Fibroblast of lung (primary cell): ENCODE measurements around the gene GLTPD2. TPM values are rescaled to one million over a fixed set of nuclear protein-coding genes. Genes with fewer than 3 reads are reported as not detected.

Source experiments
- DNase-seq, 2 donors: peaks; one replicate each; pipeline versions ENCODE4 v3.0.0 to v3.0.0-alpha.2; 2010; ENCODE audit warnings: low read depth in 2 of 2
- H2AFZ ChIP-seq: 2 replicates; pipeline ENCODE4 v1.5.1; 2012; ENCODE audit warnings: low read length, control low read depth, inconsistent platforms
- H3K27ac ChIP-seq: 2 replicates; pipeline ENCODE4 v1.5.1; 2011; ENCODE audit warnings: low read length, control low read depth; ENCODE audit not compliant: insufficient read depth
- H3K27me3 ChIP-seq: 2 replicates; pipeline ENCODE4 v1.5.1; 2011; ENCODE audit warnings: mild to moderate bottlenecking, low read length; ENCODE audit not compliant: control insufficient read depth, insufficient read depth
- H3K36me3 ChIP-seq: 2 replicates; pipeline ENCODE4 v1.5.1; 2011; ENCODE audit warnings: low read length; ENCODE audit not compliant: control insufficient read depth, insufficient read depth
- H3K4me1 ChIP-seq: 2 replicates; pipeline ENCODE4 v1.5.1; 2011; ENCODE audit warnings: low read length; ENCODE audit not compliant: control insufficient read depth, insufficient read depth; ENCODE audit errors: extremely low read depth
- H3K4me2 ChIP-seq: 2 replicates; pipeline ENCODE4 v1.5.1; 2011; ENCODE audit warnings: low read length, control low read depth; ENCODE audit not compliant: insufficient read depth; ENCODE audit errors: extremely low read depth
- H3K4me3 ChIP-seq, 4 experiments: fragments of 200-600 bp in 1 of 4; sonication (generic) in 1 of 4; replicated peaks in 1 of 4; 2 replicates each; pipeline ENCODE4 v1.5.1; 2011 to 2016; ENCODE audit warnings: low read length in 4 of 4, low read depth in 3 of 4, mild to moderate bottlenecking in 3 of 4, control low read depth in 2 of 4, inconsistent platforms in 1 of 4, mixed read lengths in 1 of 4; ENCODE audit not compliant: insufficient read depth in 1 of 4; ENCODE audit errors: control extremely low read depth in 1 of 4
- H3K79me2 ChIP-seq: 2 replicates; pipeline ENCODE4 v1.5.1; 2012; ENCODE audit warnings: mild to moderate bottlenecking, low read length, inconsistent platforms; ENCODE audit not compliant: control insufficient read depth, insufficient read depth
- H3K9ac ChIP-seq: 2 replicates; pipeline ENCODE4 v1.5.1; 2011; ENCODE audit warnings: mild to moderate bottlenecking, low read length, control low read depth; ENCODE audit not compliant: insufficient read depth
- H3K9me3 ChIP-seq: 2 replicates; pipeline ENCODE4 v1.5.1; 2012; ENCODE audit warnings: low read depth, low read length; ENCODE audit not compliant: control insufficient read depth, insufficient read depth
- H4K20me1 ChIP-seq: 2 replicates; pipeline ENCODE4 v1.5.1; 2011; ENCODE audit warnings: low read length; ENCODE audit not compliant: control insufficient read depth, insufficient read depth; ENCODE audit errors: extremely low read depth
- EZH2 ChIP-seq: IDR thresholded peaks from 2 replicates; pipeline ENCODE4 v1.5.1; 2012; ENCODE audit warnings: low read length, control low read depth, mild to moderate bottlenecking; ENCODE audit errors: missing control alignments
- polyA plus RNA-seq, 2 donors: library from polyadenylated mRNA; depleted of rRNA in 1 of 2; stranded (reverse) in 1 of 2; unstranded in 1 of 2; fragments of >200 nt; gene quantifications; 2 replicates each; pipeline ENCODE4 v1.2.1, GENCODE V29; 2011 to 2012; ENCODE audit warnings: missing spikeins in 1 of 2
- total RNA-seq: library from RNA; depleted of rRNA; stranded (reverse); fragments of >200 nt; gene quantifications from 2 replicates; pipeline ENCODE4 v1.2.1, GENCODE V29; 2014
- TF ChIP-seq, protein P1 (sequence below), 2 donors: IDR thresholded peaks in 1 of 2; conservative IDR thresholded peaks in 1 of 2; 1 replicate in 1 of 2; 2 replicates in 1 of 2; pipeline ENCODE4 v1.5.1; 2011 to 2012; ENCODE audit warnings: low read length in 2 of 2, control low read depth in 1 of 2, inconsistent platforms in 1 of 2, low read depth in 1 of 2, mild to moderate bottlenecking in 1 of 2

GLTPD2 gene
- total and polyA plus RNA-seq, 2 donors (not counting 1 experiment from before 2014, with no cell fraction given), result not detected

DNA sequence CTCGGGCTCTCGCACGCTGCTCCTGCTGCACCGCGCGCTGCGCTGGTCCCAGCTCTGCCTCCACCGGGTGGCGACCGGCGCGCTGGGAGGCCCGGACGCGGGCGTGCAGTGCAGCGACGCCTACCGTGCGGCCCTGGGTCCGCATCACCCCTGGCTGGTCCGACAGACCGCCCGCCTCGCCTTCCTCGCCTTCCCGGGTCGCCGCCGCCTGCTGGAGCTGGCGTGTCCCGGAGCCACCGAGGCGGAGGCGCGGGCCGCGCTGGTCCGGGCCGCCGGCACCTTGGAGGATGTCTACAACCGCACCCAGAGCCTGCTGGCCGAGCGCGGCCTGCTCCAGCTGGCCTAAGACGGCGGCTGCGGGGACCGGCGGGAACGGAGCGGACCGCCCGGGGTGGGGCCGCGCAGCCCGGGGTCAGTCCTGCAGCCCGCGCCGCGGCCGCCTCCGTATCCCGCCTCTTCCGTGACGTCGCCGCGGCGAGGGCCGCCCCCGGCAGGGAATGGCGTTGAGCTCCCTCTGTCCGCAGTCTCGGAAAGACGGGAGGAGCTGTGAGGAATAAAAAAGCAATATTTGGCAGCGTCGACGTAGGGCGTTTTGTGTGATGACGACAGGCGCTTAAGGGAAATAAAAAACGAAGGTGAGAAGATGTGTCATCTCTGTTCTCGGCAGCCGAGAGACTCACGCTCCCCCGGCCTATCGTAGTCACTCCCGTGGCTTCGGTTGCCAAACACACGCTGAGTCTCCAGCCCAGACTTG, 1.4 kb downstream of the GLTPD2 start:
- H3K79me2 ChIP-seq, result no peaks in the 10 kb centered on the region
- H4K20me1 ChIP-seq, result no peaks in the 10 kb centered on the region
- H3K9ac ChIP-seq, result peak overlapping the region; percentile 90
- H2AFZ ChIP-seq, result peak overlapping the region; percentile 75
- peaks cover 3% of the 10 kb centered on the region for H3K27me3 ChIP-seq
- no peaks in the 10 kb centered on the region for H3K36me3 ChIP-seq
- H3K9me3 ChIP-seq, result no peaks in the 10 kb centered on the region
- peak overlapping the region; percentile 64 to 76 (median 70) for H3K4me3 ChIP-seq
- peak overlapping the region; percentile 78 for H3K27ac ChIP-seq
- TF ChIP-seq, protein P1, sequence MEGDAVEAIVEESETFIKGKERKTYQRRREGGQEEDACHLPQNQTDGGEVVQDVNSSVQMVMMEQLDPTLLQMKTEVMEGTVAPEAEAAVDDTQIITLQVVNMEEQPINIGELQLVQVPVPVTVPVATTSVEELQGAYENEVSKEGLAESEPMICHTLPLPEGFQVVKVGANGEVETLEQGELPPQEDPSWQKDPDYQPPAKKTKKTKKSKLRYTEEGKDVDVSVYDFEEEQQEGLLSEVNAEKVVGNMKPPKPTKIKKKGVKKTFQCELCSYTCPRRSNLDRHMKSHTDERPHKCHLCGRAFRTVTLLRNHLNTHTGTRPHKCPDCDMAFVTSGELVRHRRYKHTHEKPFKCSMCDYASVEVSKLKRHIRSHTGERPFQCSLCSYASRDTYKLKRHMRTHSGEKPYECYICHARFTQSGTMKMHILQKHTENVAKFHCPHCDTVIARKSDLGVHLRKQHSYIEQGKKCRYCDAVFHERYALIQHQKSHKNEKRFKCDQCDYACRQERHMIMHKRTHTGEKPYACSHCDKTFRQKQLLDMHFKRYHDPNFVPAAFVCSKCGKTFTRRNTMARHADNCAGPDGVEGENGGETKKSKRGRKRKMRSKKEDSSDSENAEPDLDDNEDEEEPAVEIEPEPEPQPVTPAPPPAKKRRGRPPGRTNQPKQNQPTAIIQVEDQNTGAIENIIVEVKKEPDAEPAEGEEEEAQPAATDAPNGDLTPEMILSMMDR (conservative IDR thresholded peaks at IDR 0.05 in 1 of 2, IDR thresholded peaks at IDR 0.05 in 1 of 2; ENCODE audit: low read depth in 1 of 2, low read length in 2 of 2), result peak; percentile 40
- TF ChIP-seq EZH2, result no peak
- peaks cover 8% of the 10 kb centered on the region for H3K4me1 ChIP-seq
- DNase-seq, result peak; percentile 89
- peak overlapping the region; percentile 84 for H3K4me2 ChIP-seq

DNA sequence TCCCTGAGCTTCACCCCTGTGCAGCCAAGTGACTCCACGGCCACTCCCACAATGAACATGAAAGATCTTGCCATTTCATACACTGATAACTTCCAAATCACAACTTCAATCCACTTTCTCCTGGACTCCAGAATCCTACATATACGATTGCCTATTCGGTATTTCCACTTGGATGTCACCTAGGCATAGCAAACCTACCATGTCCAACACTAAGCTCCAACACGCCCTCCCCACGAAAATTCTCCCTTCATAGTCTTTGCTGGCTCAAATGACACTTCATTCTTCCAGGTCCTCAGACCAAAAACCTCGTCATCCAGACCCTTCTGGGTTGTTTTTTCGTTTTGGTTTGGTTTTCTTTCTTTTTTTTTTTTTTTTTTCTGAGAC, 1.9 kb downstream of the GLTPD2 start:
- H4K20me1 ChIP-seq, result no peaks in the 10 kb centered on the region
- peak overlapping the region; percentile 78 for H3K27ac ChIP-seq
- peak overlapping the region; percentile 84 for H3K4me2 ChIP-seq
- no peak for DNase-seq
- H3K36me3 ChIP-seq, result no peaks in the 10 kb centered on the region
- no peaks in the 10 kb centered on the region for H3K79me2 ChIP-seq
- H3K9ac ChIP-seq, result no peak overlapping the region
- TF ChIP-seq, protein P1 (conservative IDR thresholded peaks at IDR 0.05 in 1 of 2, IDR thresholded peaks at IDR 0.05 in 1 of 2; ENCODE audit: low read depth in 1 of 2, low read length in 2 of 2), result no peak
- no peak for TF ChIP-seq EZH2
- H2AFZ ChIP-seq, result peak overlapping the region; percentile 37
- peaks cover 8% of the 10 kb centered on the region for H3K4me1 ChIP-seq
- peak overlapping the region; percentile 64 to 76 (median 70) for H3K4me3 ChIP-seq
- no peaks in the 10 kb centered on the region for H3K9me3 ChIP-seq
- peaks cover 3% of the 10 kb centered on the region for H3K27me3 ChIP-seq

DNA sequence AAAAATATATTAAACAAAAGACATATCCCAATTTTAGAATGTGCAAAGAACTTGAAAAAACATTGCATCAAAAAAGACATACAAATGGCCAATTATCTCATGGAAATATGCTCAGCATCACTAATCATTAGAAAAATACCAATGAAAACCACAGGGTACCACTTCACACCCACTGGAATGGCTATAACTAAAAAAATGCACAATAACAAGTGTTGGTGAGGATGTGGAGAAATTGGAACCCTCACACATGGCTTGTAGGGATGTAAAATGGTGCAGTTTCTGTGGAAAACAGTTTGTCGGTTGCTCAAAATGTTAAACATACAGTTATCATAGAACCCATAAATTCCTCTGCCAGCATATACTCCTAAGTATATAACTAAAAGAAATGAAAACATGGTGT, 6.4 kb downstream of the GLTPD2 start:
- Histone ChIP-seq H3K36me3 (peaks cover 11% of the 10 kb centered on the region), H3K4me2 (no peak overlapping the region), H3K9ac (no peak overlapping the region), H3K4me3 (no peak overlapping the region), H3K4me1 (no peaks in the 10 kb centered on the region), H3K79me2 (peaks cover 11% of the 10 kb centered on the region), H3K27me3 (no peaks in the 10 kb centered on the region), H4K20me1 (no peaks in the 10 kb centered on the region), H3K9me3 (no peaks in the 10 kb centered on the region), H3K27ac (no peak overlapping the region), H2AFZ (peak overlapping the region; percentile 38)
- DNase-seq, result no peak
- TF ChIP-seq EZH2, result no peak
- TF ChIP-seq, protein P1 (conservative IDR thresholded peaks at IDR 0.05 in 1 of 2, IDR thresholded peaks at IDR 0.05 in 1 of 2; ENCODE audit: low read depth in 1 of 2, low read length in 2 of 2), result no peak
